OCI-LY1 (cell line): ENCODE data around the gene OXT.

Experiments
- EZH2 ChIP-seq: fragments of 200-600 bp; sonication (generic), shearing (Covaris generic); IDR thresholded peaks from 2 replicates; pipeline ENCODE4 v1.8.0; 2017; ENCODE audit warnings: borderline replicate concordance, mixed run types, mild to moderate bottlenecking, antibody characterized with exemption, low read length, moderate library complexity, mixed read lengths
- TF ChIP-seq, protein P1 (sequence below): fragments of 200-600 bp; sonication (generic), shearing (Covaris generic); IDR thresholded peaks from 2 replicates; pipeline ENCODE4 v1.5.1; 2017; ENCODE audit warnings: mild to moderate bottlenecking, antibody characterized with exemption, low read length, moderate library complexity, mixed read lengths

DNA sequence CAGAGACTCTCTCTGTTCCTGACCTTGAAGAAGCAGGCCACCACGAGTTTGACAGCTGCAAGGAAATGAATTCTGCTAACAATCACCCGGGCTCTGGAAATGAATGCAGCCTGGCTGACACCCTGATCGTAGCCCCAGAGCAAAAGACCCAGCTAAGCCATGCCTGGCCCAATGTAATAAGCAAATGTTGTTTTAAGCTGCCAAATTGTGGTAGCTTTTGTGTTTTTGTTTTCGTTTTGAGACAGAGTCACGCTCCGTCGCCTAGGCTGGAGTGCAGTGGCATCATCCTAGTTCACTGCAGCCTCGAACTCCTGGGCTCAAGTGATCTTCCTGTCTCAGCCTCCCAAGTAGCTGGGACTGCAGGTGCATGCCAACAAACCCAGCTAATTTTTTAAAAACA is 3.3 kb upstream of the OXT start:
- TF ChIP-seq, protein P1, sequence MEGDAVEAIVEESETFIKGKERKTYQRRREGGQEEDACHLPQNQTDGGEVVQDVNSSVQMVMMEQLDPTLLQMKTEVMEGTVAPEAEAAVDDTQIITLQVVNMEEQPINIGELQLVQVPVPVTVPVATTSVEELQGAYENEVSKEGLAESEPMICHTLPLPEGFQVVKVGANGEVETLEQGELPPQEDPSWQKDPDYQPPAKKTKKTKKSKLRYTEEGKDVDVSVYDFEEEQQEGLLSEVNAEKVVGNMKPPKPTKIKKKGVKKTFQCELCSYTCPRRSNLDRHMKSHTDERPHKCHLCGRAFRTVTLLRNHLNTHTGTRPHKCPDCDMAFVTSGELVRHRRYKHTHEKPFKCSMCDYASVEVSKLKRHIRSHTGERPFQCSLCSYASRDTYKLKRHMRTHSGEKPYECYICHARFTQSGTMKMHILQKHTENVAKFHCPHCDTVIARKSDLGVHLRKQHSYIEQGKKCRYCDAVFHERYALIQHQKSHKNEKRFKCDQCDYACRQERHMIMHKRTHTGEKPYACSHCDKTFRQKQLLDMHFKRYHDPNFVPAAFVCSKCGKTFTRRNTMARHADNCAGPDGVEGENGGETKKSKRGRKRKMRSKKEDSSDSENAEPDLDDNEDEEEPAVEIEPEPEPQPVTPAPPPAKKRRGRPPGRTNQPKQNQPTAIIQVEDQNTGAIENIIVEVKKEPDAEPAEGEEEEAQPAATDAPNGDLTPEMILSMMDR, result no peak
- TF ChIP-seq EZH2, result no peak
